C4-2B (cell line): ENCODE data around the gene PDZD2.
"Not testable (repeated sequence)": the region's sequence is repeated elsewhere in the genome, so short reads cannot be mapped to it uniquely, and the experiment has no call there.

ENCODE experiments used
- ZFX ChIP-seq: fragments of 450-650 bp; IDR thresholded peaks from 2 replicates; pipeline ENCODE4 v1.6.1; 2017
- TF ChIP-seq, protein P1 (sequence below): fragments of 450-650 bp; conservative IDR thresholded peaks from 2 replicates; pipeline ENCODE4 v1.5.1; 2017; ENCODE audit warnings: mild to moderate bottlenecking

DNA sequence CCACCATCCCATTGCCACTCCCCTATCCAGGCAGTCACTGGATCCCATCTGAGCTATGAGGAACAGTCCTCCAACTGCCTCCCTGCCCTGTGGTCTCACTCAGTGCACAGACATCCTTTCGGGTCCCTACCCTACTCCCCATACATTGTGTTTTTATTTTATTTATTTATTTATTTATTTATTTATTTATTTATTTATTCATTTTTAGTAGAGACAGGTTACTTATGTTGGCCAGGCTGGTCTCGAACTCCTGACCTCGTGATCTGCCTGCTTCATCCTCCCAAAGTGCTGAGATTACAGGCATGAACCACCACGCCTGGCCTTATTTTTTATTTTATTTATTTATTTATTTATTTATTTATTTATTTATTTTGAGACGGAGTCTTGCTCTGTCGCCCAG lies 137.4 kb downstream of the PDZD2 start:
- TF ChIP-seq, protein P1, sequence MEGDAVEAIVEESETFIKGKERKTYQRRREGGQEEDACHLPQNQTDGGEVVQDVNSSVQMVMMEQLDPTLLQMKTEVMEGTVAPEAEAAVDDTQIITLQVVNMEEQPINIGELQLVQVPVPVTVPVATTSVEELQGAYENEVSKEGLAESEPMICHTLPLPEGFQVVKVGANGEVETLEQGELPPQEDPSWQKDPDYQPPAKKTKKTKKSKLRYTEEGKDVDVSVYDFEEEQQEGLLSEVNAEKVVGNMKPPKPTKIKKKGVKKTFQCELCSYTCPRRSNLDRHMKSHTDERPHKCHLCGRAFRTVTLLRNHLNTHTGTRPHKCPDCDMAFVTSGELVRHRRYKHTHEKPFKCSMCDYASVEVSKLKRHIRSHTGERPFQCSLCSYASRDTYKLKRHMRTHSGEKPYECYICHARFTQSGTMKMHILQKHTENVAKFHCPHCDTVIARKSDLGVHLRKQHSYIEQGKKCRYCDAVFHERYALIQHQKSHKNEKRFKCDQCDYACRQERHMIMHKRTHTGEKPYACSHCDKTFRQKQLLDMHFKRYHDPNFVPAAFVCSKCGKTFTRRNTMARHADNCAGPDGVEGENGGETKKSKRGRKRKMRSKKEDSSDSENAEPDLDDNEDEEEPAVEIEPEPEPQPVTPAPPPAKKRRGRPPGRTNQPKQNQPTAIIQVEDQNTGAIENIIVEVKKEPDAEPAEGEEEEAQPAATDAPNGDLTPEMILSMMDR: not testable (repeated sequence)
- TF ChIP-seq ZFX: not testable (repeated sequence)
